HL-60 (cell line): Measurements from ENCODE around the gene FBXW9.
A peak's percentile ranks its signal among the peaks of the same experiment; 100 is the strongest.

Experiments
- DNase-seq, 2 experiments: peaks; one replicate each; pipeline ENCODE4 v3.0.0-alpha.2; 2010 to 2020; ENCODE audit warnings: low read depth in 1 of 2, low spot score in 1 of 2
- H3K27ac ChIP-seq: fragments of 250-450 bp; sonication (Bioruptor Pico); replicated peaks from 2 replicates; pipeline ENCODE4 v1.5.1; 2020; ENCODE audit warnings: mild to moderate bottlenecking, moderate library complexity
- H3K27me3 ChIP-seq: fragments of 250-450 bp; sonication (Bioruptor Pico); 2 replicates; pipeline ENCODE4 v1.5.1; 2021; ENCODE audit warnings: mild to moderate bottlenecking, moderate library complexity; ENCODE audit not compliant: insufficient read depth, poor library complexity, severe bottlenecking
- H3K4me3 ChIP-seq: replicated peaks from 2 replicates; pipeline ENCODE4 v1.5.1; 2011; ENCODE audit warnings: mild to moderate bottlenecking, control low read depth, low read length; ENCODE audit not compliant: insufficient read depth
- CTCF ChIP-seq: IDR thresholded peaks from one replicate; pipeline ENCODE4 v1.5.1; 2011; ENCODE audit warnings: low read length, control low read depth, inconsistent platforms; ENCODE audit not compliant: insufficient read depth
- GABPA ChIP-seq: IDR thresholded peaks from 2 replicates; pipeline ENCODE4 v1.6.1; 2012; ENCODE audit warnings: low read depth
- POLR2AphosphoS5 ChIP-seq: IDR thresholded peaks from 2 replicates; pipeline ENCODE4 v1.6.1; 2012; ENCODE audit warnings: low read depth
- REST ChIP-seq: IDR thresholded peaks from 2 replicates; pipeline ENCODE4 v1.6.1; 2012; ENCODE audit warnings: low read depth; ENCODE audit not compliant: insufficient replicate concordance
- SPI1 ChIP-seq: IDR thresholded peaks from 2 replicates; pipeline ENCODE4 v1.6.1; 2012; ENCODE audit warnings: low read depth, mild to moderate bottlenecking, borderline replicate concordance

Gene FBXW9

GRCh38 chr19:12660980-12661379 is 35.5 kb downstream of the FBXW9 start:
- Histone ChIP-seq H3K27me3 (no peaks in the 10 kb centered on the region), H3K27ac (no peak overlapping the region), H3K4me3 (no peak overlapping the region)
- DNase-seq, result no peak
- TF ChIP-seq CTCF (no peak), REST (no peak), SPI1 (no peak), GABPA (no peak), POLR2AphosphoS5 (no peak)

- TF ChIP-seq CTCF (no peak), GABPA (no peak), POLR2AphosphoS5 (no peak), SPI1 (no peak), REST (no peak)
- H3K27ac ChIP-seq, result no peak overlapping the region
- no peak for DNase-seq
These were observed 38.5 kb downstream of the FBXW9 start for GRCh38 chr19:12657966-12658365.

GRCh38 chr19:12656899-12657571 is 39.4 kb downstream of the FBXW9 start:
- no peak overlapping the region for H3K27ac ChIP-seq
- H3K27me3 ChIP-seq, result no peaks in the 10 kb centered on the region
- TF ChIP-seq REST, result no peak
- TF ChIP-seq POLR2AphosphoS5, result peak; percentile 22; the same call in 1 of the 2 replicates
- no peak for DNase-seq
- no peak overlapping the region for H3K4me3 ChIP-seq

More at GRCh38 chr19:12657966-12658365, 38.5 kb downstream of the FBXW9 start:
- Histone ChIP-seq H3K27me3 (no peaks in the 10 kb centered on the region), H3K4me3 (no peak overlapping the region)
